PC-3 (cell line): ENCODE results near the gene P3R3URF. TPM values are rescaled to one million over a fixed set of nuclear protein-coding genes. Genes with fewer than 3 reads are reported as not detected.

Experiments used
- ATAC-seq: fragments of 200-7000 bp; cut with Tn5 transposase; 2 replicates; pipeline ENCODE4 v1.9.1; 2020; ENCODE audit warnings: mild to moderate bottlenecking, moderate library complexity
- BruUV-seq: library from RNA; stranded (reverse); fragments of 400-500 nt; replicated peaks from 2 replicates; lab custom pipeline; 2021; lab: Mats Ljungman, UMichigan
- CTCF ChIA-PET: fragments of 300-600 bp; sonication (Branson Sonifier 250); formaldehyde crosslinking; loops from one replicate; lab custom pipeline; 2022; ENCODE audit warnings: antibody characterized with exemption; lab: Charles Lee
- POLR2A ChIA-PET: fragments of 300-600 bp; sonication (Branson Sonifier 250); formaldehyde crosslinking; loops from one replicate; lab custom pipeline; 2022; ENCODE audit warnings: antibody characterized with exemption; ENCODE audit not compliant: unreplicated experiment; lab: Charles Lee
- DNase-seq: peaks from one replicate; pipeline ENCODE4 v3.0.0-alpha.2; 2015
- H2AFZ ChIP-seq: fragments of 300-600 bp; sonication (generic); 2 replicates; pipeline ENCODE4 v1.6.0; 2016; ENCODE audit warnings: antibody characterized with exemption, low read length
- H3F3A ChIP-seq: fragments of 300-600 bp; sonication (generic); one replicate; pipeline ENCODE4 v1.6.0; 2017; ENCODE audit warnings: antibody characterized with exemption, low read length, control low read depth, mild to moderate bottlenecking; ENCODE audit not compliant: unreplicated experiment
- H3K27ac ChIP-seq: fragments of 300-600 bp; sonication (generic); 2 replicates; pipeline ENCODE4 v1.5.1; 2016; ENCODE audit warnings: mild to moderate bottlenecking, low read length
- H3K27me3 ChIP-seq: fragments of 300-600 bp; sonication (generic); 2 replicates; pipeline ENCODE4 v1.6.1; 2016; ENCODE audit warnings: low read length, mixed read lengths
- H3K36me3 ChIP-seq: fragments of 300-600 bp; sonication (generic); 2 replicates; pipeline ENCODE4 v1.6.1; 2016; ENCODE audit warnings: low read depth, mixed run types, low read length, mixed read lengths
- H3K4me1 ChIP-seq: fragments of 300-600 bp; sonication (generic); 2 replicates; pipeline ENCODE4 v1.5.1; 2016; ENCODE audit warnings: low read length; ENCODE audit not compliant: insufficient read depth
- H3K4me2 ChIP-seq: fragments of 300-600 bp; sonication (generic); 2 replicates; pipeline ENCODE4 v1.6.0; 2016; ENCODE audit warnings: low read length
- H3K4me3 ChIP-seq: fragments of 300-600 bp; sonication (generic); 2 replicates; pipeline ENCODE4 v1.5.1; 2016; ENCODE audit warnings: mild to moderate bottlenecking, low read length, mixed read lengths
- H3K79me2 ChIP-seq: fragments of 300-600 bp; sonication (generic); 2 replicates; pipeline ENCODE4 v1.6.1; 2017; ENCODE audit warnings: low read length, mixed read lengths
- H3K9ac ChIP-seq: fragments of 300-600 bp; sonication (generic); 2 replicates; pipeline ENCODE4 v1.6.0; 2016; ENCODE audit warnings: mild to moderate bottlenecking, low read length
- H3K9me2 ChIP-seq: fragments of 300-600 bp; sonication (generic); replicated peaks from 2 replicates; pipeline ENCODE4 v1.6.1; 2016; ENCODE audit warnings: mixed run types, low read length, mixed read lengths
- H3K9me3 ChIP-seq: fragments of 300-600 bp; sonication (generic); 2 replicates; pipeline ENCODE4 v1.6.1; 2016; ENCODE audit warnings: low read length, mixed read lengths
- H4K20me1 ChIP-seq: fragments of 300-600 bp; sonication (generic); 2 replicates; pipeline ENCODE4 v1.6.1; 2016; ENCODE audit warnings: low read length, mixed read lengths
- CTCF ChIP-seq: fragments of 300-600 bp; sonication (generic); conservative IDR thresholded peaks from 2 replicates; pipeline ENCODE4 v1.5.1; 2017; ENCODE audit warnings: antibody characterized with exemption, low read depth, mild to moderate bottlenecking, low read length
- EZH2 ChIP-seq: fragments of 300-600 bp; sonication (generic); IDR thresholded peaks from one replicate; pipeline ENCODE4 v1.6.1; 2017; ENCODE audit warnings: antibody characterized with exemption, mild to moderate bottlenecking, low read length; ENCODE audit not compliant: unreplicated experiment
- EZH2phosphoT487 ChIP-seq: fragments of 300-600 bp; sonication (generic); IDR thresholded peaks from 2 replicates; pipeline ENCODE4 v1.6.1; 2018; ENCODE audit warnings: mild to moderate bottlenecking, antibody characterized with exemption, low read length, borderline replicate concordance
- intact Hi-C: fragments of 100-400 bp; cut with micrococcal nuclease; formaldehyde crosslinking; loops from 2 replicates; pipeline ENCODE4 v1.9.0; 2023
- total RNA-seq: library from RNA; depleted of rRNA; stranded (reverse); fragments of >200 nt; gene quantifications from 2 replicates; pipeline ENCODE4 v1.2.3, GENCODE V29; 2014

The P3R3URF gene
- total RNA-seq, 1 experiment from 2014 or later = not detected

DNA sequence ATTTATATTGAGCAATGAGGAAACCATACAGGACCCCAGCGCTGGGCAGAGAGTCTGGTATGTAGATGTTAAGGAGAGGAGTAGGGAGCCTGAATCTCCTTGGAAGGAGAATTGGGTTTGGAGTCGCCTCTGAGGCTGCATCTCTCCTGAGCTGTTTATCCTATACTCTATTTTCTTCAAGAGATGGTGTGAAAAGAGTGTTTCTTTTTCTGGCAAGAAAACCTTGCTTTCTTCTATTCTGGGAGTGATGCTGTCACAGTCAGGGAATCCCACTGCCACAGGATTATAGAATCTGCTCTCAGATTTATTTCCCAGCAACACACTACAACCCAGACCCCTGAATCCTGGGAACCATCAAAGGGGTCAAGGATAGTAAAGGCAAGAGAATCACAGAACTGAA lies 30.1 kb upstream of the P3R3URF start:
- H3K27ac ChIP-seq = no peak overlapping the region
- no peaks in the 10 kb centered on the region for H3K9me2 ChIP-seq
- no peak overlapping the region for H3K4me2 ChIP-seq
- no TSS peak for BruUV-seq
- no peaks in the 10 kb centered on the region for H3F3A ChIP-seq
- no peaks in the 10 kb centered on the region for H3K4me1 ChIP-seq
- no peak for TF ChIP-seq EZH2phosphoT487
- TF ChIP-seq EZH2 = no peak
- no peak for TF ChIP-seq CTCF
- ATAC-seq (no peak), DNase-seq (no peak)
- no peak overlapping the region for H3K4me3 ChIP-seq
- H3K9me3 ChIP-seq = no peaks in the 10 kb centered on the region
- H3K27me3 ChIP-seq = no peaks in the 10 kb centered on the region
- POLR2A ChIA-PET = no interaction called here
- H3K36me3 ChIP-seq = no peaks in the 10 kb centered on the region
- no peaks in the 10 kb centered on the region for H4K20me1 ChIP-seq
- H3K79me2 ChIP-seq = no peaks in the 10 kb centered on the region
- intact Hi-C loops = no loop called here
- no peak overlapping the region for H3K9ac ChIP-seq
- no peak overlapping the region for H2AFZ ChIP-seq
- CTCF ChIA-PET = no interaction called here

- Histone ChIP-seq H3K4me2 (no peak overlapping the region), H3K79me2 (no peaks in the 10 kb centered on the region), H3K4me3 (no peak overlapping the region), H3K36me3 (no peaks in the 10 kb centered on the region), H3F3A (no peaks in the 10 kb centered on the region), H3K4me1 (no peaks in the 10 kb centered on the region), H3K9me3 (no peaks in the 10 kb centered on the region), H2AFZ (no peak overlapping the region), H4K20me1 (no peaks in the 10 kb centered on the region), H3K27me3 (no peaks in the 10 kb centered on the region), H3K9me2 (no peaks in the 10 kb centered on the region), H3K27ac (no peak overlapping the region), H3K9ac (no peak overlapping the region)
- intact Hi-C loops = no loop called here
- POLR2A ChIA-PET = no interaction called here
- ATAC-seq (no peak), DNase-seq (no peak)
- TF ChIP-seq EZH2phosphoT487 = no peak
- TF ChIP-seq EZH2 = no peak
- TF ChIP-seq CTCF = no peak
- CTCF ChIA-PET = no interaction called here
- no TSS peak for BruUV-seq
These were observed 29.5 kb upstream of the P3R3URF start for GRCh38 chr1:46205791-46206190.

GRCh38 chr1:46205141-46205540 lies 28.9 kb upstream of the P3R3URF start:
- CTCF ChIA-PET = interaction anchor here (1.0 kb wide), 1 partner anchor 18 kb away, joined by 15 read pairs; no protein-coding TSS in a partner anchor
- no peak for ATAC-seq

More at GRCh38 chr1:46205141-46205540, 28.9 kb upstream of the P3R3URF start:
- Histone ChIP-seq H2AFZ (no peak overlapping the region), H3F3A (no peaks in the 10 kb centered on the region), H3K9me2 (no peaks in the 10 kb centered on the region), H3K4me2 (no peak overlapping the region), H3K4me1 (no peaks in the 10 kb centered on the region), H3K9me3 (no peaks in the 10 kb centered on the region), H3K36me3 (no peaks in the 10 kb centered on the region), H3K27ac (no peak overlapping the region), H3K4me3 (no peak overlapping the region), H4K20me1 (no peaks in the 10 kb centered on the region), H3K79me2 (no peaks in the 10 kb centered on the region), H3K9ac (no peak overlapping the region), H3K27me3 (no peaks in the 10 kb centered on the region)
- intact Hi-C loops = no loop called here
- no peak for DNase-seq
- POLR2A ChIA-PET = no interaction called here
- no TSS peak for BruUV-seq
- TF ChIP-seq CTCF (no peak), EZH2 (no peak), EZH2phosphoT487 (no peak)
